CD4-positive, alpha-beta T cell treated with Interleukin-15 for 1 hour (primary cell): ENCODE results near the gene PCK2.
"Not testable (repeated sequence)": the region's sequence is repeated elsewhere in the genome, so short reads cannot be mapped to it uniquely, and the experiment has no call there.

Source experiments
- DNase-seq: peaks from one replicate; pipeline ENCODE4 v3.0.0-alpha.2; 2020

PCK2 gene

GRCh38 chr14:24093901-24094840 lies at the start of gene PCK2:
Gene PCK2 (plus strand): TSS chr14:24094311. CDS start chr14:24094406, 95 bp downstream.
- peak; percentile 83 for DNase-seq

GRCh38 chr14:24049002-24049401 lies 45.1 kb upstream of the PCK2 start:
- DNase-seq, result not testable (repeated sequence)

GRCh38 chr14:24050753-24051152 lies 43.4 kb upstream of the PCK2 start:
- DNase-seq, result not testable (repeated sequence)

GRCh38 chr14:24051176-24051788 lies 42.8 kb upstream of the PCK2 start:
- no peak for DNase-seq

GRCh38 chr14:24051789-24052655 lies 42.1 kb upstream of the PCK2 start, which contains the start of gene CARMIL3:
Gene CARMIL3 (plus strand): TSS chr14:24052009. CDS start chr14:24052154, 145 bp downstream.
- peak; percentile 51 for DNase-seq

- DNase-seq, result no peak
Observed at GRCh38 chr14:24052656-24053547, 41.2 kb upstream of the PCK2 start.

GRCh38 chr14:24053548-24054323 lies 40.4 kb upstream of the PCK2 start:
- DNase-seq, result no peak

- DNase-seq, result no peak
Observed at GRCh38 chr14:24054324-24054641, 39.8 kb upstream of the PCK2 start.

GRCh38 chr14:24054646-24055045 lies 39.5 kb upstream of the PCK2 start:
- no peak for DNase-seq

GRCh38 chr14:24055971-24056799 lies 37.9 kb upstream of the PCK2 start:
- no peak for DNase-seq

GRCh38 chr14:24056800-24057184 lies 37.3 kb upstream of the PCK2 start:
- DNase-seq, result no peak

GRCh38 chr14:24057271-24057670 lies 36.8 kb upstream of the PCK2 start:
- DNase-seq, result no peak

GRCh38 chr14:24057867-24058259 lies 36.2 kb upstream of the PCK2 start:
- no peak for DNase-seq

GRCh38 chr14:24058260-24058950 lies 35.7 kb upstream of the PCK2 start:
- DNase-seq, result peak; percentile 48

GRCh38 chr14:24058951-24059475 lies 35.1 kb upstream of the PCK2 start:
- DNase-seq, result no peak

- DNase-seq, result no peak
Observed at GRCh38 chr14:24059841-24060388, 34.2 kb upstream of the PCK2 start.

GRCh38 chr14:24060443-24060842 lies 33.7 kb upstream of the PCK2 start:
- no peak for DNase-seq

- DNase-seq, result no peak
Observed at GRCh38 chr14:24060984-24061913, 32.9 kb upstream of the PCK2 start.
